ENCODE results near the gene BLMH. TPM values are rescaled to one million over a fixed set of nuclear protein-coding genes. Genes with fewer than 3 reads are reported as not detected.
"Not testable (repeated sequence)": the region's sequence is repeated elsewhere in the genome, so short reads cannot be mapped to it uniquely, and the experiment has no call there.

BLMH gene
- total and polyA plus RNA-seq, 4 experiments from 2014 or later: 19.4 to 57.6 (median 45.4) TPM

DNA sequence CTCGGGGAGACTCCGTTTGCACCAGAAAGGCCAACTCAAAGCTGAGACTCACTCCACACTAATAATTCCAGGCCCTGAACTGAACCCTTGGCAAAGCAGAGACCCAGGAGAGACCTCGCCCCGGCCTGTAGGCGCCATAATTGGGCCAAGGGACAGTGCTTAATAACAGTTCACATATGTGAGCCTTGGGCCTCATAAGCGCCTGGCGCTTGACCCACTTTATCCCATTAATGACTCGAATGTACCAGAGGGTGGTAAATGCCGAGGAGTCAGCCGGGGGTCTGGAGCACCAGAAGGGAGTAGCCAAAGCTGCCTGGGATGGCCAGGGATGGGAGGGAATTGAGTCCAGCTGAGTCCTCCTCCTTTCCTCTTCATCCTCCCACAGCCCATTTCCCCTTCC is 80.8 kb downstream of the BLMH start:
- DNase-seq: no peak
- no peaks in the 10 kb centered on the region for H3K27me3 ChIP-seq (ENCODE audit: insufficient read depth, low read length)
- no peaks in the 10 kb centered on the region for H3K36me3 ChIP-seq (ENCODE audit: insufficient read depth, low read length)
- Mint-ChIP-seq H3K4me3 (no peak overlapping the region), H3K27me3 (peaks cover 0 to 10% of the 10 kb centered on the region in 2 donors), H3K9me3 (peaks cover 0 to 2% (median 0%) of the 10 kb centered on the region in 8 donors), H3K27ac (no peak overlapping the region), H3K36me3 (no peaks in the 10 kb centered on the region), H3K4me1 (peaks cover 0 to 1% (median 0%) of the 10 kb centered on the region in 4 donors)
- no peaks in the 10 kb centered on the region for H3K9me3 ChIP-seq (ENCODE audit: control insufficient read depth in 1 of 2, low read length in 2 of 2)
- intact Hi-C loops (cut with micrococcal nuclease): no loop called here
- H3K4me1 ChIP-seq (ENCODE audit: insufficient read depth, low read length): no peaks in the 10 kb centered on the region
- ChIA-PET CTCF (ENCODE audit: partially characterized antibody) (no interaction called here), POLR2A (ENCODE audit: partially characterized antibody) (no interaction called here)
- H3K4me3 ChIP-seq (ENCODE audit: low read length in 2 of 2): no peak overlapping the region
- H3K27ac ChIP-seq (ENCODE audit: low read depth, low read length): no peak overlapping the region

DNA sequence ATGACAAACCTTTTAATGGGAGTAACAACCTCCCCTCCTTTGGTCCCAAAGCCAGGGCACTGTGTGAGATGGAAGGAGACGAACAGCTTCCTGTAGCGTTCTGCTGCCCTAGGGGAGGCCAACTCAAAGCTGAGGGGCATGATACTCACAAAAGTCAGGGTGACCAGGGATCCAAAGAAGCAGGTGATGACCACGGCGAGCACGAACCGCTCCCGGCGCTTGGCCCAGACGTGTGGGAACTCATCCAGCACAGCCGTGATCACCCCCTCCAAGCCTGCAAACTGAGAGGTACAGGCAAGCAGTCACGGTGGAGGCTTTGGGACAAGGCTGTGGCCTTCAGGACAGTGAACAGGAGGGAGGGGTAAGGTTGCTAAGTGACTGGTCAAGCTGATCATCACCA is 81.4 kb downstream of the BLMH start:
- CTCF ChIA-PET (ENCODE audit: partially characterized antibody): no interaction called here

DNA sequence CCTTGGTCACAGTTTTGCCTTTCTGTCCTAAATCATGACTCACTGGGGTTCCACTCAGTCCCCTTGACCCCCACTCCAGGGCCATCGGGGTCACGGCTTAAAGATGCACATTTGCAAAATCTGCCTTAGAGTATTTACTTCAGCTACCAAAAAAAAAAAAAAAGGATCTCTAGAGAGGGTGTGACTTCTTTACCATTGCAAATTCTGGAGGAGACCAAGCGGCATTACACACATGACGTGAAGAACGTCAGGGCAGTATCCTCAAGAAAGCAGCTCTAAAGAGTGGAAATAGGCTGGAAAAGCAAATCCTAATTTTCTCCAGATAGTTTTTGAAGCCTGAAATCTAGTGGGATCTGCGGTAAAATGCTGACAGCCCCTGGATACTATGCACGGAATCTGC is 81.8 kb downstream of the BLMH start:
- H3K4me3 Mint-ChIP-seq: no peak overlapping the region
- peaks cover 1 to 12% of the 10 kb centered on the region in 2 donors for H3K27me3 Mint-ChIP-seq
- Histone ChIP-seq H3K4me1 (ENCODE audit: insufficient read depth, low read length) (no peaks in the 10 kb centered on the region), H3K27ac (ENCODE audit: low read depth, low read length) (no peak overlapping the region), H3K9me3 (ENCODE audit: control insufficient read depth in 1 of 2, low read length in 2 of 2) (no peaks in the 10 kb centered on the region), H3K4me3 (ENCODE audit: low read length in 2 of 2) (no peak overlapping the region), H3K36me3 (ENCODE audit: insufficient read depth, low read length) (no peaks in the 10 kb centered on the region), H3K27me3 (ENCODE audit: insufficient read depth, low read length) (no peaks in the 10 kb centered on the region)
- CTCF ChIA-PET (ENCODE audit: partially characterized antibody): no interaction called here
- intact Hi-C loops (cut with micrococcal nuclease): no loop called here
- peaks cover 0 to 3% (median 0%) of the 10 kb centered on the region in 8 donors for H3K9me3 Mint-ChIP-seq
- no peak for DNase-seq
- no peaks in the 10 kb centered on the region for H3K36me3 Mint-ChIP-seq
- peaks cover 0 to 1% (median 0%) of the 10 kb centered on the region in 4 donors for H3K4me1 Mint-ChIP-seq
- no peak overlapping the region for H3K27ac Mint-ChIP-seq
- POLR2A ChIA-PET (ENCODE audit: partially characterized antibody): no interaction called here

More for the DNA sequence above, 81.4 kb downstream of the BLMH start:
- no peaks in the 10 kb centered on the region for H3K36me3 ChIP-seq (ENCODE audit: insufficient read depth, low read length)
- H3K27ac ChIP-seq (ENCODE audit: low read depth, low read length): no peak overlapping the region
- Mint-ChIP-seq H3K27ac (no peak overlapping the region), H3K4me1 (peaks cover 0 to 1% (median 0%) of the 10 kb centered on the region in 4 donors), H3K9me3 (peaks cover 0 to 3% (median 0%) of the 10 kb centered on the region in 8 donors), H3K27me3 (peaks cover 0 to 12% of the 10 kb centered on the region in 2 donors), H3K36me3 (no peaks in the 10 kb centered on the region), H3K4me3 (no peak overlapping the region)
- no peaks in the 10 kb centered on the region for H3K9me3 ChIP-seq (ENCODE audit: control insufficient read depth in 1 of 2, low read length in 2 of 2)
- no peaks in the 10 kb centered on the region for H3K27me3 ChIP-seq (ENCODE audit: insufficient read depth, low read length)
- POLR2A ChIA-PET (ENCODE audit: partially characterized antibody): no interaction called here
- no peak for DNase-seq
- no peaks in the 10 kb centered on the region for H3K4me1 ChIP-seq (ENCODE audit: insufficient read depth, low read length)
- no peak overlapping the region for H3K4me3 ChIP-seq (ENCODE audit: low read length in 2 of 2)
- intact Hi-C loops (cut with micrococcal nuclease): no loop called here

DNA sequence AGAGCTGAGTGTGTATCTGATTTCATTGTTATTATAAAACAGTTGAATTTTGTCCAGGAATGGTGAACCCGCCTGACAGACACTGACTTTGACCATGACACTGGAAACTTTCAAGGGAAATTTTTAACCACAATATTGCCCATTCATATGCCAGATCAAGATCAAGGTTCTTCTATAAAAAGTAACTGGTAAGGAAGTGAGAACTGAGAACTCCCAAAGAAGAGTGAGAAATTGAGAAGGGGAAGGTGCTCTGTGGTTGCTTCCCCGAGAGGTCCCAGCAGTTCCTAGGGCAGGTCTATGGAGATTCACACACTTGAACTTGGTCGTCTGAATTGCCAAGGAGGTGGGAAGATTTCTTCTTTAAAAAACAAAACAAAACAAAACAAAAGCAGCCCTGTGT is 83.5 kb downstream of the BLMH start:
- H3K36me3 ChIP-seq (ENCODE audit: insufficient read depth, low read length): no peaks in the 10 kb centered on the region
- Mint-ChIP-seq H3K9me3 (peaks cover 0 to 3% (median 0%) of the 10 kb centered on the region in 8 donors), H3K27ac (no peak overlapping the region), H3K4me1 (peaks cover 0 to 1% (median 0%) of the 10 kb centered on the region in 4 donors), H3K27me3 (peaks cover 3 to 15% of the 10 kb centered on the region in 2 donors), H3K4me3 (no peak overlapping the region), H3K36me3 (no peaks in the 10 kb centered on the region)
- H3K4me1 ChIP-seq (ENCODE audit: insufficient read depth, low read length): no peaks in the 10 kb centered on the region
- CTCF ChIA-PET (ENCODE audit: partially characterized antibody): no interaction called here
- DNase-seq: no peak
- no peak overlapping the region for H3K27ac ChIP-seq (ENCODE audit: low read depth, low read length)
- H3K27me3 ChIP-seq (ENCODE audit: insufficient read depth, low read length): no peaks in the 10 kb centered on the region
- H3K4me3 ChIP-seq (ENCODE audit: low read length in 2 of 2): no peak overlapping the region
- POLR2A ChIA-PET (ENCODE audit: partially characterized antibody): no interaction called here
- H3K9me3 ChIP-seq (ENCODE audit: control insufficient read depth in 1 of 2, low read length in 2 of 2): no peaks in the 10 kb centered on the region
- intact Hi-C loops (cut with micrococcal nuclease): no loop called here

DNA sequence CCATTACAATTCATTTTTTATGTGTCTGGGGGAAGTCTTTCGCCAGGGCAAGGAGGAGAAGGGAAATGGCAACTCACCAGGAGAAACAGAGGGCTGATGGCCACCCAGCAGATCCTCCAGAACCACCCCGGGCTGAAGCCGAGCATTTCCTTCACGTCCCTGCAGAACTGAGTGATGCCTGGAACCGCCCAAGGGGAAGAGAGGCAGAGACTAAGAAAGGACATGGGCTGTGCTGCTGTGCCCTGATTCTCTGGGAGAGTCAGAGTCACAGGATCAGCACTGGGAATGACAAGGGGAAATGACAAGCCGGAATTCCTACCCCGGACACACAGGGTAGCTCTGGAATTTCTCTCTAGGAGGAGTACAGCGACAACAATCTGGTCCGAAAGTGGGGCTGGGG is 84.1 kb downstream of the BLMH start:
- Mint-ChIP-seq H3K27me3 (peaks cover 6 to 16% of the 10 kb centered on the region in 2 donors), H3K4me3 (no peak overlapping the region), H3K9me3 (peaks cover 0 to 3% (median 0%) of the 10 kb centered on the region in 8 donors), H3K4me1 (peaks cover 0 to 1% (median 0%) of the 10 kb centered on the region in 4 donors), H3K36me3 (no peaks in the 10 kb centered on the region), H3K27ac (no peak overlapping the region)
- Histone ChIP-seq H3K9me3 (ENCODE audit: control insufficient read depth in 1 of 2, low read length in 2 of 2) (no peaks in the 10 kb centered on the region), H3K36me3 (ENCODE audit: insufficient read depth, low read length) (no peaks in the 10 kb centered on the region), H3K4me3 (ENCODE audit: low read length in 2 of 2) (no peak overlapping the region), H3K27me3 (ENCODE audit: insufficient read depth, low read length) (no peaks in the 10 kb centered on the region), H3K27ac (ENCODE audit: low read depth, low read length) (no peak overlapping the region), H3K4me1 (ENCODE audit: insufficient read depth, low read length) (no peaks in the 10 kb centered on the region)
- CTCF ChIA-PET (ENCODE audit: partially characterized antibody): no interaction called here
- DNase-seq: no peak
- POLR2A ChIA-PET (ENCODE audit: partially characterized antibody): no interaction called here
- intact Hi-C loops (cut with micrococcal nuclease): no loop called here

DNA sequence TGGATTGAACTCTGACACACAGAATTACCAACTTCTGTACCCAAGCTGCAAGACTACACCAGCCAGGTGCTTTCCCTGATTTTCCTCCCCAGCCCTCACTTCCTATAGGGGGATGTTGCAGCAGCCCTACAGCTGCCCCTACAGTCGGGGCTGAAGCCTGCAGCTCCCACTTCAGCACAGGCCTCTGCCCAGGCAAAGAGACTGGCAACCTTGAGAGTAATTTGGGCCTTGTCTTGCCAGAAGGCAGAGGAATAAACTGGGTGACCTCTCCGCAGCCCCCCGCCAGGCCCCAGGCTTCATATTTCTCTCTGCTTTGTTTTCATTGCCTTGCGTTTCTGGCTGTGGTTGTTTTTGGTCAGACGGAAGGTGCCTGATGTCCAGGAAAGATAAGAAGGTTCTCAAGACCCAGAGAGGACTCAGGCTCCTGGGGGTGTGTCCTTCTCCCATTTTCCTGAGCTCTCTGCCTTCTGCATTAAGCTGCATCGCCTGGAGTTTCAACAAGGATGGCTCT is 88.2 kb downstream of the BLMH start:
- no peak overlapping the region for H3K27ac Mint-ChIP-seq
- Histone ChIP-seq H3K9me3 (ENCODE audit: control insufficient read depth in 1 of 2, low read length in 2 of 2) (no peaks in the 10 kb centered on the region), H3K27me3 (ENCODE audit: insufficient read depth, low read length) (no peaks in the 10 kb centered on the region), H3K4me1 (ENCODE audit: insufficient read depth, low read length) (no peaks in the 10 kb centered on the region), H3K4me3 (ENCODE audit: low read length in 2 of 2) (no peak overlapping the region), H3K36me3 (ENCODE audit: insufficient read depth, low read length) (no peaks in the 10 kb centered on the region), H3K27ac (ENCODE audit: low read depth, low read length) (no peak overlapping the region)
- POLR2A ChIA-PET (ENCODE audit: partially characterized antibody): no interaction called here
- no peak overlapping the region for H3K4me3 Mint-ChIP-seq
- peaks cover 8 to 19% of the 10 kb centered on the region in 2 donors for H3K27me3 Mint-ChIP-seq
- no peaks in the 10 kb centered on the region for H3K36me3 Mint-ChIP-seq
- CTCF ChIA-PET (ENCODE audit: partially characterized antibody): no interaction called here
- H3K9me3 Mint-ChIP-seq: peaks cover 0 to 3% (median 0%) of the 10 kb centered on the region in 8 donors
- intact Hi-C loops (cut with micrococcal nuclease): no loop called here
- DNase-seq: no peak
- no peaks in the 10 kb centered on the region for H3K4me1 Mint-ChIP-seq

DNA sequence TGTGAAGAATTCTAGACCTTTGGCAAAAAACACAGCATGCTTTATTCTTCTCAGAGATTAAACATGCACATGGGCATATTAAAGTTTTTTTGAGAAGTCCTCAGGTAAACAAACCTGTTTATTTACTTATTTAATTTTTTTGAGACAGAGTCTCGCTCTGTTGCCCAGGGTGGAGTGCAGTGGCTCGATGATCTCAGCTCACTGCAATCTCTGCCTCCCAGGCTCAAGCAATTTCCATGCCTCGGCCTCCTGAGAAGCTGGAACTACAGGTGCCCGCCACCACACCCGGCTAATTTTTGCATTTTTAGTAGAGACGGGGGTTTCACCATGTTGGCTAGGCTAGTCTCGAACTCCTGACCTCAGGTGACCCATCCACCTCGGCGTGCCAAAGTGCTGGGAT is 91.1 kb downstream of the BLMH start:
- CTCF ChIA-PET (ENCODE audit: partially characterized antibody): interaction anchor here (1.2 kb wide), 1 partner anchor 31 kb away, joined by 3 read pairs; no protein-coding TSS in a partner anchor
- H3K9me3 Mint-ChIP-seq; H3K27me3 ChIP-seq (ENCODE audit: insufficient read depth, low read length); H3K36me3 Mint-ChIP-seq; POLR2A ChIA-PET (ENCODE audit: partially characterized antibody); H3K27ac Mint-ChIP-seq; H3K36me3 ChIP-seq (ENCODE audit: insufficient read depth, low read length); H3K4me1 ChIP-seq (ENCODE audit: insufficient read depth, low read length); H3K4me1 Mint-ChIP-seq; intact Hi-C loops (cut with micrococcal nuclease); DNase-seq; H3K4me3 Mint-ChIP-seq; H3K27ac ChIP-seq (ENCODE audit: low read depth, low read length); H3K9me3 ChIP-seq (ENCODE audit: control insufficient read depth in 1 of 2, low read length in 2 of 2); H3K4me3 ChIP-seq (ENCODE audit: low read length in 2 of 2): not testable (repeated sequence)
- H3K27me3 Mint-ChIP-seq: peaks cover 8 to 11% of the 10 kb centered on the region in 2 donors

DNA sequence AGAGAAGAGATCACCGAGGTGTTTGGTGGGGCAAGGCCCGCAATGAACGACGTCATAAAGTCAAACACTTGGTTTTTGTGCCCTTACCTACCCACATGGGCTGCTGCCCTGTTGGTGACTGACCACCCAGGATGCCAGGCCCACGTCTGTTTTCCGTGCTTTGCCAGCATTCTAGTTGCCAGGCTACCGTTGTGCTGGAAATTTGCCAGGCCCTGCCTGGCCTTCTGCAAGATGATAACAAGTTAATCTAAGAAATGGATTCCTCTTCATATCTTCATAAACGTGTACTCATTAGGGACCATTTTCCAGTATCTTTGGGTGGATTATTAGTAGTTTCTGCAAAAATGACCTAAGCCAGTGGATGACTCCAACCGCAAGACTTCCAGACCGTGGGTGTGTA is 91.6 kb downstream of the BLMH start:
- H3K9me3 ChIP-seq (ENCODE audit: control insufficient read depth in 1 of 2, low read length in 2 of 2): no peaks in the 10 kb centered on the region
- no peak overlapping the region for H3K4me3 ChIP-seq (ENCODE audit: low read length in 2 of 2)
- Mint-ChIP-seq H3K27ac (no peak overlapping the region), H3K4me1 (no peaks in the 10 kb centered on the region), H3K27me3 (peaks cover 7 to 10% of the 10 kb centered on the region in 2 donors), H3K4me3 (no peak overlapping the region), H3K36me3 (no peaks in the 10 kb centered on the region), H3K9me3 (no peaks in the 10 kb centered on the region)
- CTCF ChIA-PET (ENCODE audit: partially characterized antibody): no interaction called here
- H3K36me3 ChIP-seq (ENCODE audit: insufficient read depth, low read length): no peaks in the 10 kb centered on the region
- no peaks in the 10 kb centered on the region for H3K27me3 ChIP-seq (ENCODE audit: insufficient read depth, low read length)
- no peak overlapping the region for H3K27ac ChIP-seq (ENCODE audit: low read depth, low read length)
- intact Hi-C loops (cut with micrococcal nuclease): no loop called here
- no peaks in the 10 kb centered on the region for H3K4me1 ChIP-seq (ENCODE audit: insufficient read depth, low read length)
- no peak for DNase-seq
- POLR2A ChIA-PET (ENCODE audit: partially characterized antibody): no interaction called here

Measured in CD4-positive, alpha-beta memory T cell (primary cell).